HL-60 (cell line): Measurements from ENCODE around the gene KRT31.

Source experiments
- DNase-seq, 2 experiments: peaks; one replicate each; pipeline ENCODE4 v3.0.0-alpha.2; 2010 to 2020; ENCODE audit warnings: low read depth in 1 of 2, low spot score in 1 of 2
- H3K27ac ChIP-seq: fragments of 250-450 bp; sonication (Bioruptor Pico); replicated peaks from 2 replicates; pipeline ENCODE4 v1.5.1; 2020; ENCODE audit warnings: mild to moderate bottlenecking, moderate library complexity
- H3K27me3 ChIP-seq: fragments of 250-450 bp; sonication (Bioruptor Pico); 2 replicates; pipeline ENCODE4 v1.5.1; 2021; ENCODE audit warnings: mild to moderate bottlenecking, moderate library complexity; ENCODE audit not compliant: insufficient read depth, poor library complexity, severe bottlenecking
- H3K4me3 ChIP-seq: replicated peaks from 2 replicates; pipeline ENCODE4 v1.5.1; 2011; ENCODE audit warnings: mild to moderate bottlenecking, control low read depth, low read length; ENCODE audit not compliant: insufficient read depth
- CTCF ChIP-seq: IDR thresholded peaks from one replicate; pipeline ENCODE4 v1.5.1; 2011; ENCODE audit warnings: low read length, control low read depth, inconsistent platforms; ENCODE audit not compliant: insufficient read depth
- GABPA ChIP-seq: IDR thresholded peaks from 2 replicates; pipeline ENCODE4 v1.6.1; 2012; ENCODE audit warnings: low read depth
- POLR2AphosphoS5 ChIP-seq: IDR thresholded peaks from 2 replicates; pipeline ENCODE4 v1.6.1; 2012; ENCODE audit warnings: low read depth
- REST ChIP-seq: IDR thresholded peaks from 2 replicates; pipeline ENCODE4 v1.6.1; 2012; ENCODE audit warnings: low read depth; ENCODE audit not compliant: insufficient replicate concordance
- SPI1 ChIP-seq: IDR thresholded peaks from 2 replicates; pipeline ENCODE4 v1.6.1; 2012; ENCODE audit warnings: low read depth, mild to moderate bottlenecking, borderline replicate concordance

The KRT31 gene

GRCh38 chr17:41360296-41360995 lies 37.0 kb downstream of the KRT31 start:
- Histone ChIP-seq H3K4me3 (no peak overlapping the region), H3K27ac (no peak overlapping the region), H3K27me3 (no peaks in the 10 kb centered on the region)
- TF ChIP-seq SPI1 (no peak), CTCF (no peak), REST (no peak), GABPA (no peak), POLR2AphosphoS5 (no peak)
- DNase-seq, result no peak

GRCh38 chr17:41354536-41354935 lies 42.9 kb downstream of the KRT31 start:
- Histone ChIP-seq H3K27ac (no peak overlapping the region), H3K27me3 (no peaks in the 10 kb centered on the region)
- DNase-seq, result peak in 1 of 2 experiments; percentile 18

More at GRCh38 chr17:41354536-41354935, 42.9 kb downstream of the KRT31 start:
- no peak overlapping the region for H3K4me3 ChIP-seq
- TF ChIP-seq GABPA (no peak), REST (no peak), SPI1 (peak; percentile 96), CTCF (no peak), POLR2AphosphoS5 (no peak)
